Esophagus mucosa (tissue), 1 donor: ENCODE data around the gene PPP4R3B. TPM values are rescaled to one million over a fixed set of nuclear protein-coding genes. Genes with fewer than 3 reads are reported as not detected.

Experiments
- ATAC-seq: fragments of 200-7000 bp; cut with Tn5 transposase; one replicate; pipeline ENCODE4 v1.9.1; 2020
- total RNA-seq: library from RNA; stranded (reverse); gene quantifications from one replicate; pipeline ENCODE4 v1.2.4, GENCODE V29; 2023
- donor health status: DM: yes; HTN: yes; CAD: no.

Gene PPP4R3B
- total RNA-seq, 1 donor from 2014 or later, result 42.8 TPM

DNA sequence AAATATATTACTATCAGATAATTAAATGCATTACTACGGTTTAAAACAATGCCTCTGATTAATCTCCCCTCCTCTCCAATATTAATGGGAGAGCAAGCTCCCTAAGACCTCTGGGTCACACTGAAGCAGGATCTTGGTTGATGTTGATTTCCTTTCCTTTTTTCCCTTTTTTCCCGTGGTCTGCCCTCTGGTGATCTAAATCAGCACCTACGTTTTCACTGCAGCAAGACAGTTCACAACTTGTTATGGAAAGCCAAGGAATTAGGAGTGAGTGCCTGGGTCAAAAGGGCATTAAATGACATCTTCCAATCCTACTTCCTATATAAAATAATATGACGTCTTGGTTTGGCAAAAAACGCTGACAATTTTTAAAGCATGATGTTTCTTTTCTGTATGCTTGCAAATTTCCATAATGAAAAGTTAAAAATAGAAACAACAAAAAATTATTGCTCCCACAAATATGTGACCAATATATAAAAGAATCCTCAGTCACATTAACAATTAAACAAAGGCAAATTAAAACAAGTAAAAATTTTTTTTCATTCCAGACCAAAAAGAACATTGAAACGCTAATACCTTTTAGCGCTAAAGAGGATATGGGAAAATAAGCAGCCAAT, 105.8 kb downstream of the PPP4R3B start:
- no peak for ATAC-seq

DNA sequence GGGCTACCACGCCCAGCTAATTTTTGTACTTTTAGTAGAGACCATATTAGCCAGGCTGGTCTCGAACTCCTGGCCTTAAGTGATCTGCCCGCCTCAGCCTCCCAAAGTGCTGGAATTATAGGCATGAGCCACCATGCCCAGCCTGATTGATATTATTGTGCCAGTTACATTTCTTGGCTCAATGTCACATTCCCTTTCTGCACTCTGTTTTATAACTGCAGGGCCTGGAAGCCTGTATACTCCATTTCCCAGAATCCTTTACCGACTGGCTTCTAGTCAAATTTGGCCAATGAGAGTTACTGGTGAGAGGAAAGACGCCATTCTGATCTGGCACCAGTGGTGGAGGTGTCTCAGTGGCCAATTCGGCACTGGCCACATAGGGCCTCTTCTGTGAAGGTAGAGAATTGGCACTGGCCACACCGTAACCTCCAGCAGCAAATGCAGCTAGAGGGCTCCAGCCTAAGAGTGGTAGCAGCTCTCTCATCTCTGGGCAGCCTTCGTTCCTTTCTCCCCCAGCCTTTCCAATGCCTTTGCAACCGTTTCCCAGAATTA, 114.8 kb downstream of the PPP4R3B start:
- ATAC-seq, result no peak

GRCh38 chr2:55500025-55500424, 117.4 kb downstream of the PPP4R3B start:
- ATAC-seq, result no peak

- no peak for ATAC-seq
Observed at GRCh38 chr2:55498582-55498981, 118.8 kb downstream of the PPP4R3B start.

Other genes starting within 250 kb of the PPP4R3B start
- gene CCDC88A, start 197.8 kb downstream of the PPP4R3B start, total RNA-seq, result 13.2 TPM
- gene CFAP36, start 97.9 kb downstream of the PPP4R3B start, total RNA-seq, result 15.9 TPM
- gene PNPT1, start 76.2 kb upstream of the PPP4R3B start, total RNA-seq, result 18.4 TPM